ENCODE measurements around the gene ELP2. TPM values are rescaled to one million over a fixed set of nuclear protein-coding genes. Genes with fewer than 3 reads are reported as not detected.

Gene ELP2
- total and polyA plus RNA-seq, 9 of the 15 experiments (the other 6 are each of a cell fraction or from before 2014, with no cell fraction given) = 76.8 to 192 (median 140) TPM

DNA sequence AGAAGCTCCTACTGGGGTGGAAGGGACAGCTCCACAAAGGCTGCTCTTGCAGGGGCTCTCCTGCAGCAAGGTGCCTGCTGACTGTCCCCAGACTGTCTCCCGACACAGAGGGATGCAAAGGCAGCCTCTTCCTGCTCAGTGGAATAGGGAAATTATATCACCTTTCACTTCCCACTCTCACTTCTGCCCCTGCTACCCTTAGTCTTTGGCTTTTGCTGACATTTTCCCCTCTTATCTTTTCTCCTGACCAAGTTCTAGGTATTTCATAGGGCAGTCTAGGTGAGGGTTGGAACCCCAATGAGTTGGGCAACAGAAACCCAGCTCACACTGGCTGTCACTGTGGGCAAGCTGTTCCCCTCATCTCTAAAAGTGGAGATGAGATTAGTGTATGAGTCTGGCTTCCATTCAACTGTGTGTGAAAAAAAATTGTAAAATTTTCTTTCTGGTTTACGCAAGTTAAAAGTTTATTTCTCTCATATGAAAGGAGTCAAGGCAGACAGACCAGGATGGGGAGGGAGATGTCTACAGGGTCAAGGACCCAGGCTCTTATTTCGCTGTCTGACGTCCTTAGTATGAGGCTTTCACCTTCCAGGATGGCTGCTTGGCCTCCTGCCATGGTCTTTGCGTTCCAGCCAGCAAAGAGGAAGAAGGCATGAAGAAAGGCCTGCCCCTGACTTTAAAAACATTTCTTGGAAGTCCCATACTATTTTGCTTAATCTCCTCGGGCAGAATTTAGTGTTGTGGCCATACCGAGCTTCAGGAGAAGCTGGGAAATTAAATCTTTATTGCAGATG is 50.1 kb downstream of the ELP2 start:
- H3K27ac ChIP-seq (ENCODE audit: extremely low read depth, low read depth, low read length) = peak overlapping the region; percentile 27; the same call in 1 of the 3 replicates
- 16% methylated on average over 7 of the region's 7 CpGs for WGBS (ENCODE audit: insufficient coverage, low coverage, missing lambda C conversion rate)
- H4K20me1 ChIP-seq (replicated peaks; ENCODE audit: control insufficient read depth, insufficient read depth, low read length) = no peaks in the 10 kb centered on the region
- H3K4me2 ChIP-seq (ENCODE audit: insufficient read depth, low read length) = no peak overlapping the region
- intact Hi-C loops (cut with micrococcal nuclease) = no loop called here
- H3K4me1 ChIP-seq (replicated peaks in 1 of 2; ENCODE audit: control insufficient read depth in 2 of 2, insufficient read depth in 2 of 2, low read length in 2 of 2) = peaks cover 0 to 14% of the 10 kb centered on the region in 2 experiments; a peak in 4 of 5 replicates
- no TSS peak for BruUV-seq (replicated peaks)
- CTCF ChIA-PET (ENCODE audit: low intra/inter-chr PET ratio) = no interaction called here
- ATAC-seq = peak; percentile 63
- H3K4me3 ChIP-seq = no peak overlapping the region
- no peaks in the 10 kb centered on the region for H3K9me1 ChIP-seq (ENCODE audit: control insufficient read depth, insufficient read depth, low read length)
- peak in 2 of 4 experiments; percentile 61 to 72 for DNase-seq (ENCODE audit: extremely low read depth in 1 of 4, low spot score in 3 of 4)
- peaks cover 26% of the 10 kb centered on the region for H3K36me3 ChIP-seq (ENCODE audit: control insufficient read depth, insufficient read depth, low read length)
- H3K9ac ChIP-seq (ENCODE audit: insufficient read depth in 1 of 2, low read depth in 2 of 2, low read length in 2 of 2) = 0 out of 4 replicates have a peak overlapping the region, but pooled peaks of 1 of the 2 experiments have one; percentile 77
- in situ Hi-C loops (cut with MboI) = no loop called here
- no peaks in the 10 kb centered on the region for H3K9me3 ChIP-seq (replicated peaks; ENCODE audit: control insufficient read depth, insufficient read depth, low read depth, low read length)
- POLR2A ChIA-PET = interaction anchor here (1.0 to 1.8 kb wide), 4 partner anchors 9 to 20 kb away, joined by 4 to 5 read pairs (median 5); no protein-coding TSS in a partner anchor
- peak; percentile 46 for FAIRE-seq
- no peaks in the 10 kb centered on the region for H3K27me3 ChIP-seq (ENCODE audit: control insufficient read depth in 2 of 2, insufficient read depth in 2 of 2, low read length in 2 of 2)
- no peak overlapping the region for H2AFZ ChIP-seq (ENCODE audit: low read depth, low read length)
- no peaks in the 10 kb centered on the region for H3K79me2 ChIP-seq (ENCODE audit: control insufficient read depth, insufficient read depth, low read length)
- TF ChIP-seq RCOR1 (IDR thresholded peaks at IDR 0.05; ENCODE audit: borderline replicate concordance in 1 of 2, low read depth in 2 of 2, low read length in 2 of 2) (0 out of 4 replicates have a peak, but pooled peaks of 1 of the 2 experiments have one; percentile 39), RBM17 (IDR thresholded peaks at IDR 0.05; ENCODE audit: borderline replicate concordance, low read depth, low read length) (no peak), CBX1 (IDR thresholded peaks at IDR 0.05; ENCODE audit: low read depth) (no peak), ZNF384 (IDR thresholded peaks at IDR 0.05; ENCODE audit: low read depth, low read length) (no peak), JUND (IDR thresholded peaks at IDR 0.05; ENCODE audit: borderline replicate concordance, low read depth, low read length) (no peak), JUND (tag; IDR thresholded peaks at IDR 0.05; ENCODE audit: borderline replicate concordance, low read depth, low read length) (peak; percentile 16; the same call in 1 of the 3 replicates), EHMT2 (IDR thresholded peaks at IDR 0.05) (no peak), ESRRA (IDR thresholded peaks at IDR 0.05; ENCODE audit: borderline replicate concordance, low read depth) (0 out of 2 replicates have a peak, but pooled peaks have one; percentile 26), ZNF347 (CRISPR knock-in tag; IDR thresholded peaks at IDR 0.05; ENCODE audit: low read depth) (no peak), ZKSCAN3 (CRISPR knock-in tag; IDR thresholded peaks at IDR 0.05) (no peak), HNRNPK (IDR thresholded peaks at IDR 0.05; ENCODE audit: low read depth, low read length, poor library complexity, severe bottlenecking) (no peak), BRD4 (IDR thresholded peaks at IDR 0.05) (no peak), ZNF408 (CRISPR knock-in tag; IDR thresholded peaks at IDR 0.05; ENCODE audit: low read depth) (no peak), TARDBP (IDR thresholded peaks at IDR 0.05) (no peak), NONO (IDR thresholded peaks at IDR 0.05; ENCODE audit: low read depth in 2 of 2, low read length in 1 of 2) (no peak), CEBPG (CRISPR knock-in tag; IDR thresholded peaks at IDR 0.05) (no peak), CEBPG (tag; conservative IDR thresholded peaks at IDR 0.05 in 1 of 2, IDR thresholded peaks at IDR 0.05 in 1 of 2) (0 out of 4 replicates have a peak, but pooled peaks of 1 of the 2 experiments have one; percentile 19)
- TF ChIP-seq, protein P1, sequence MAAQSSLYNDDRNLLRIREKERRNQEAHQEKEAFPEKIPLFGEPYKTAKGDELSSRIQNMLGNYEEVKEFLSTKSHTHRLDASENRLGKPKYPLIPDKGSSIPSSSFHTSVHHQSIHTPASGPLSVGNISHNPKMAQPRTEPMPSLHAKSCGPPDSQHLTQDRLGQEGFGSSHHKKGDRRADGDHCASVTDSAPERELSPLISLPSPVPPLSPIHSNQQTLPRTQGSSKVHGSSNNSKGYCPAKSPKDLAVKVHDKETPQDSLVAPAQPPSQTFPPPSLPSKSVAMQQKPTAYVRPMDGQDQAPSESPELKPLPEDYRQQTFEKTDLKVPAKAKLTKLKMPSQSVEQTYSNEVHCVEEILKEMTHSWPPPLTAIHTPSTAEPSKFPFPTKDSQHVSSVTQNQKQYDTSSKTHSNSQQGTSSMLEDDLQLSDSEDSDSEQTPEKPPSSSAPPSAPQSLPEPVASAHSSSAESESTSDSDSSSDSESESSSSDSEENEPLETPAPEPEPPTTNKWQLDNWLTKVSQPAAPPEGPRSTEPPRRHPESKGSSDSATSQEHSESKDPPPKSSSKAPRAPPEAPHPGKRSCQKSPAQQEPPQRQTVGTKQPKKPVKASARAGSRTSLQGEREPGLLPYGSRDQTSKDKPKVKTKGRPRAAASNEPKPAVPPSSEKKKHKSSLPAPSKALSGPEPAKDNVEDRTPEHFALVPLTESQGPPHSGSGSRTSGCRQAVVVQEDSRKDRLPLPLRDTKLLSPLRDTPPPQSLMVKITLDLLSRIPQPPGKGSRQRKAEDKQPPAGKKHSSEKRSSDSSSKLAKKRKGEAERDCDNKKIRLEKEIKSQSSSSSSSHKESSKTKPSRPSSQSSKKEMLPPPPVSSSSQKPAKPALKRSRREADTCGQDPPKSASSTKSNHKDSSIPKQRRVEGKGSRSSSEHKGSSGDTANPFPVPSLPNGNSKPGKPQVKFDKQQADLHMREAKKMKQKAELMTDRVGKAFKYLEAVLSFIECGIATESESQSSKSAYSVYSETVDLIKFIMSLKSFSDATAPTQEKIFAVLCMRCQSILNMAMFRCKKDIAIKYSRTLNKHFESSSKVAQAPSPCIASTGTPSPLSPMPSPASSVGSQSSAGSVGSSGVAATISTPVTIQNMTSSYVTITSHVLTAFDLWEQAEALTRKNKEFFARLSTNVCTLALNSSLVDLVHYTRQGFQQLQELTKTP (IDR thresholded peaks at IDR 0.05; ENCODE audit: low read depth in 1 of 2, partially characterized antibody in 2 of 2) = peak in 1 of 2 experiments; percentile 86

Measured in K562 (cell line).